H1 (cell line): ENCODE data around the gene GALNTL6. TPM values are rescaled to one million over a fixed set of nuclear protein-coding genes. Genes with fewer than 3 reads are reported as not detected.

Experiments used
- CTCF ChIA-PET: fragments of 300-600 bp; sonication (Branson Sonifier 250); formaldehyde crosslinking; loops from one replicate; lab custom pipeline; 2021; ENCODE audit not compliant: partially characterized antibody; lab: Charles Lee
- POLR2A ChIA-PET: fragments of 300-600 bp; sonication (Branson Sonifier 250); formaldehyde crosslinking; loops from one replicate; lab custom pipeline; 2021; ENCODE audit warnings: inconsistent platforms; ENCODE audit not compliant: partially characterized antibody; lab: Charles Lee
- DNase-seq, 2 experiments: peaks; one replicate each; pipeline versions ENCODE4 v3.0.0 to v3.0.0-alpha.2; 2010 to 2022; ENCODE audit warnings: low spot score in 2 of 2, low read depth in 1 of 2, mixed read lengths in 1 of 2
- FAIRE-seq: peaks from 2 replicates; lab custom pipeline; 2011; peaks lifted over from hg19 to GRCh38; lab: Jason Lieb, UNC
- H2AFZ ChIP-seq: 2 replicates; pipeline ENCODE4 v1.8.1; 2012; ENCODE audit warnings: low read length, inconsistent platforms
- H2AK5ac ChIP-seq: 2 replicates; pipeline ENCODE4 v1.6.1; 2013; ENCODE audit warnings: low read depth, low read length
- H2BK120ac ChIP-seq: replicated peaks from 2 replicates; pipeline ENCODE3; 2013; ENCODE audit warnings: low read depth, low read length, inconsistent platforms
- H2BK12ac ChIP-seq: 2 replicates; pipeline ENCODE4 v1.6.1; 2013; ENCODE audit warnings: low read depth, low read length
- H2BK15ac ChIP-seq: 2 replicates; pipeline ENCODE4 v1.6.1; 2013; ENCODE audit warnings: low read length
- H2BK20ac ChIP-seq: 2 replicates; pipeline ENCODE4 v1.6.1; 2013; ENCODE audit warnings: low read length
- H2BK5ac ChIP-seq: 2 replicates; pipeline ENCODE4 v1.6.1; 2013; ENCODE audit warnings: low read depth, low read length
- H3K14ac ChIP-seq: 2 replicates; pipeline ENCODE4 v1.6.1; 2013; ENCODE audit warnings: inconsistent platforms; ENCODE audit not compliant: insufficient read length
- H3K18ac ChIP-seq: 2 replicates; pipeline ENCODE4 v1.6.1; 2013; ENCODE audit warnings: low read length; ENCODE audit errors: extremely low read depth
- H3K23ac ChIP-seq: 2 replicates; pipeline ENCODE4 v1.6.1; 2013; ENCODE audit warnings: inconsistent platforms; ENCODE audit not compliant: insufficient read length
- H3K23me2 ChIP-seq: 2 replicates; pipeline ENCODE4 v1.6.1; 2013; ENCODE audit warnings: low read depth, low read length
- H3K27ac ChIP-seq: 2 replicates; pipeline ENCODE4 v1.6.1; 2011; ENCODE audit warnings: low read depth, low read length, inconsistent platforms
- H3K27me3 ChIP-seq, 4 experiments: replicated peaks in 1 of 4; 1 replicate in 1 of 4; 2 replicates in 3 of 4; pipeline versions ENCODE4 v1.6.1 to v1.8.1; 2011 to 2013; ENCODE audit warnings: low read length in 3 of 4, mild to moderate bottlenecking in 3 of 4, inconsistent platforms in 2 of 4, mixed read lengths in 2 of 4, moderate library complexity in 1 of 4; ENCODE audit not compliant: control insufficient read depth in 3 of 4, insufficient read depth in 3 of 4; ENCODE audit errors: extremely low read depth in 1 of 4
- H3K36me3 ChIP-seq, 4 experiments: 2 replicates each; pipeline versions ENCODE4 v1.6.1 to v1.8.1; 2011 to 2013; ENCODE audit warnings: mild to moderate bottlenecking in 4 of 4, low read length in 3 of 4, moderate library complexity in 2 of 4, control low read depth in 1 of 4, inconsistent platforms in 1 of 4; ENCODE audit not compliant: insufficient read depth in 4 of 4, control insufficient read depth in 2 of 4
- H3K4ac ChIP-seq: replicated peaks from 2 replicates; pipeline ENCODE3; 2013; ENCODE audit warnings: low read length, low read depth, mixed read lengths, inconsistent platforms; ENCODE audit not compliant: insufficient read length
- H3K4me1 ChIP-seq, 4 experiments: replicated peaks in 1 of 4; 1 replicate in 1 of 4; 2 replicates in 3 of 4; pipeline versions ENCODE4 v1.6.1 to v1.8.1; 2011 to 2013; ENCODE audit warnings: low read length in 3 of 4, inconsistent platforms in 2 of 4, mixed read lengths in 1 of 4; ENCODE audit not compliant: insufficient read depth in 4 of 4, control insufficient read depth in 3 of 4
- H3K4me2 ChIP-seq, 2 experiments: 2 replicates each; pipeline versions ENCODE4 v1.6.1 to v1.8.1; 2011 to 2013; ENCODE audit warnings: low read depth in 2 of 2, low read length in 2 of 2, control low read depth in 1 of 2, inconsistent platforms in 1 of 2, mild to moderate bottlenecking in 1 of 2; ENCODE audit not compliant: insufficient read depth in 1 of 2
- H3K4me3 ChIP-seq, 4 experiments: fragments of 200-600, 300-600 bp in 1 of 4; sonication (generic), shearing (Covaris generic), sonication (Bioruptor Twin) in 1 of 4; 2 replicates each; pipeline versions ENCODE4 v1.5.1 to v1.8.1; 2011 to 2016; ENCODE audit warnings: low read length in 4 of 4, low read depth in 3 of 4, control low read depth in 2 of 4, inconsistent platforms in 2 of 4, mild to moderate bottlenecking in 2 of 4, mixed read lengths in 1 of 4, moderate library complexity in 1 of 4; ENCODE audit not compliant: insufficient read depth in 2 of 4; ENCODE audit errors: extremely low read depth in 1 of 4
- H3K56ac ChIP-seq: replicated peaks from 2 replicates; pipeline ENCODE3; 2013; ENCODE audit warnings: low read depth, mild to moderate bottlenecking, mixed read lengths, low read length, inconsistent platforms; ENCODE audit not compliant: insufficient read length
- H3K79me1 ChIP-seq: 2 replicates; pipeline ENCODE4 v1.6.1; 2013; ENCODE audit warnings: low read depth, low read length, control low read depth
- H3K79me2 ChIP-seq, 2 experiments: 2 replicates each; pipeline versions ENCODE4 v1.6.1 to v1.8.1; 2012 to 2013; ENCODE audit warnings: low read length in 2 of 2, mild to moderate bottlenecking in 2 of 2, inconsistent platforms in 1 of 2; ENCODE audit not compliant: insufficient read depth in 2 of 2, control insufficient read depth in 1 of 2
- H3K9ac ChIP-seq, 4 experiments: replicated peaks in 1 of 4; 1 replicate in 1 of 4; 2 replicates in 3 of 4; pipeline versions ENCODE4 v1.6.1 to v1.8.1; 2011 to 2013; ENCODE audit warnings: low read depth in 3 of 4, low read length in 3 of 4, control low read depth in 2 of 4, mild to moderate bottlenecking in 2 of 4, moderate library complexity in 2 of 4, inconsistent platforms in 1 of 4; ENCODE audit errors: extremely low read depth in 1 of 4
- H3K9me3 ChIP-seq, 2 experiments: 2 replicates each; pipeline versions ENCODE4 v1.6.1 to v1.8.1; 2012 to 2013; ENCODE audit warnings: mild to moderate bottlenecking in 2 of 2, moderate library complexity in 2 of 2, control low read depth in 1 of 2, inconsistent platforms in 1 of 2, low read depth in 1 of 2, low read length in 1 of 2, mixed read lengths in 1 of 2; ENCODE audit not compliant: insufficient read depth in 2 of 2
- H4K20me1 ChIP-seq, 2 experiments: replicated peaks in 1 of 2; 2 replicates each; pipeline versions ENCODE3 to v1.8.1; 2011 to 2013; ENCODE audit warnings: inconsistent platforms in 2 of 2, low read length in 2 of 2, mild to moderate bottlenecking in 1 of 2; ENCODE audit not compliant: insufficient read depth in 2 of 2, control insufficient read depth in 1 of 2
- H4K5ac ChIP-seq: 2 replicates; pipeline ENCODE4 v1.6.1; 2013; ENCODE audit warnings: low read length, low read depth, mixed read lengths, inconsistent platforms; ENCODE audit not compliant: insufficient read length
- H4K8ac ChIP-seq: 2 replicates; pipeline ENCODE4 v1.8.0; 2013; ENCODE audit warnings: mild to moderate bottlenecking, moderate library complexity, low read length, inconsistent platforms; ENCODE audit not compliant: insufficient read depth; ENCODE audit errors: extremely low read depth
- H4K91ac ChIP-seq: replicated peaks from 2 replicates; pipeline ENCODE3; 2013; ENCODE audit warnings: low read length, mixed read lengths, inconsistent platforms; ENCODE audit not compliant: insufficient read length
- CBX8 ChIP-seq: fragments of 300-800, 300-1000 bp; sonication (generic); IDR thresholded peaks from 2 replicates; pipeline ENCODE4 v1.7.1; 2016; ENCODE audit warnings: low read depth, low read length, borderline replicate concordance
- CEBPB ChIP-seq: IDR thresholded peaks from 2 replicates; pipeline ENCODE4 v1.6.1; 2012; ENCODE audit warnings: low read depth, low read length
- CHD2 ChIP-seq: IDR thresholded peaks from 2 replicates; pipeline ENCODE4 v1.6.1; 2012; ENCODE audit warnings: low read length, improper control_type of control experiment
- CREB1 ChIP-seq: IDR thresholded peaks from 2 replicates; pipeline ENCODE4 v1.6.1; 2012; ENCODE audit warnings: inconsistent platforms
- CTCF ChIP-seq, 3 experiments: IDR thresholded peaks; 1 replicate in 2 of 3; 2 replicates in 1 of 3; pipeline versions ENCODE4 v1.5.1 to v1.6.1; 2011; ENCODE audit warnings: low read length in 3 of 3, mild to moderate bottlenecking in 3 of 3, inconsistent platforms in 2 of 3, low read depth in 1 of 3, moderate library complexity in 1 of 3; ENCODE audit not compliant: insufficient read depth in 1 of 3; ENCODE audit errors: control extremely low read depth in 1 of 3
- EZH2 ChIP-seq: fragments of 200-600 bp; sonication (generic); IDR thresholded peaks from 2 replicates; pipeline ENCODE4 v1.7.1; 2012; ENCODE audit warnings: low read depth, mild to moderate bottlenecking, moderate library complexity, low read length, inconsistent platforms; ENCODE audit not compliant: severe bottlenecking
- HDAC2 ChIP-seq, 2 experiments: fragments of 300-600 bp in 1 of 2; sonication (generic) in 1 of 2; IDR thresholded peaks; 2 replicates each; pipeline ENCODE4 v1.6.1; 2011 to 2012; ENCODE audit warnings: low read depth in 2 of 2, low read length in 2 of 2, mild to moderate bottlenecking in 2 of 2, moderate library complexity in 2 of 2, borderline replicate concordance in 1 of 2, inconsistent platforms in 1 of 2
- SRF ChIP-seq: IDR thresholded peaks from 2 replicates; pipeline ENCODE4 v1.6.1; 2011; ENCODE audit warnings: mild to moderate bottlenecking, low read depth, low read length, moderate library complexity
- SUZ12 ChIP-seq: fragments of 200-600 bp; sonication (generic); IDR thresholded peaks from 2 replicates; pipeline ENCODE4 v1.6.1; 2012; ENCODE audit warnings: mild to moderate bottlenecking, inconsistent platforms, low read length, moderate library complexity, mixed read lengths
- TCF12 ChIP-seq: IDR thresholded peaks from 2 replicates; pipeline ENCODE4 v1.6.1; 2011; ENCODE audit warnings: low read depth, mild to moderate bottlenecking, low read length
- USF2 ChIP-seq: IDR thresholded peaks from 2 replicates; pipeline ENCODE4 v1.6.1; 2011; ENCODE audit warnings: low read length, improper control_type of control experiment
- WGBS, 2 experiments: shearing (Covaris generic) in 1 of 2; methylation state at CpG; one replicate each; pipeline versions ENCODE4 v1.1.6 to v1.1.7; 2013 to 2015; ENCODE audit warnings: low lambda C conversion rate in 2 of 2, mixed read lengths in 2 of 2, inconsistent platforms in 1 of 2, low coverage in 1 of 2, missing lambda C conversion rate in 1 of 2; ENCODE audit not compliant: insufficient replicate concordance in 2 of 2, insufficient coverage in 1 of 2, insufficient read length in 1 of 2; ENCODE audit errors: extremely low coverage in 1 of 2, missing lambda C conversion rate in 1 of 2; 5-methylcytosine and 5-hydroxymethylcytosine counted together
- polyA plus RNA-seq, 7 experiments: library from polyadenylated mRNA; depleted of rRNA in 3 of 7; stranded (reverse) in 5 of 7; unstranded in 2 of 7; fragments of >200 nt in 5 of 7; fragments of 200-250 nt in 2 of 7; gene quantifications; 1 replicate in 5 of 7; 2 replicates in 1 of 7; 4 replicates in 1 of 7; pipeline versions ENCODE4 v1.2.1 to v1.2.3, GENCODE V29; 2011 to 2013; ENCODE audit warnings: missing spikeins in 2 of 7, mixed read lengths in 2 of 7
- total RNA-seq: library from RNA; stranded (reverse); fragmentation: NEBNext Ultra II Directional; extraction: Animal tissue kit (Norgen Biotek cat#: 25700); gene quantifications from 2 replicates; pipeline ENCODE4 v1.2.1, GENCODE V29; 2021

Gene GALNTL6
- total and polyA plus RNA-seq, 2 of the 8 experiments (the other 6 are each of a cell fraction or from before 2014, with no cell fraction given), result 0.03 to 0.32 TPM

- Histone ChIP-seq H3K9ac (no peak overlapping the region), H3K4me2 (no peak overlapping the region), H2BK20ac (no peak overlapping the region), H2BK5ac (no peak overlapping the region), H3K18ac (no peak overlapping the region), H4K91ac (no peak overlapping the region), H3K56ac (no peak overlapping the region), H3K23ac (no peak overlapping the region), H2BK15ac (no peak overlapping the region), H2AK5ac (no peak overlapping the region), H3K23me2 (no peaks in the 10 kb centered on the region), H4K8ac (no peak overlapping the region), H3K36me3 (no peaks in the 10 kb centered on the region), H3K4me1 (peaks cover 0 to 2% (median 0%) of the 10 kb centered on the region in 4 experiments; a peak in 1 of 7 replicates), H4K20me1 (no peaks in the 10 kb centered on the region), H3K27ac (no peak overlapping the region), H3K79me1 (no peaks in the 10 kb centered on the region), H3K79me2 (no peaks in the 10 kb centered on the region), H3K4ac (no peak overlapping the region), H3K14ac (no peak overlapping the region), H3K27me3 (no peaks in the 10 kb centered on the region), H2AFZ (no peak overlapping the region), H2BK120ac (no peak overlapping the region), H3K4me3 (no peak overlapping the region), H4K5ac (no peak overlapping the region), H2BK12ac (no peak overlapping the region), H3K9me3 (peaks cover under 1 to 5% of the 10 kb centered on the region in 2 experiments; a peak in 1 of 4 replicates)
- CTCF ChIA-PET, result interaction anchor here (0.8 to 1.7 kb wide), 2 partner anchors 25 to 434 kb away, joined by 3 to 5 read pairs; no protein-coding TSS in a partner anchor
- POLR2A ChIA-PET, result no interaction called here
- FAIRE-seq (no peak), DNase-seq (no peak)
- WGBS, 2 experiments, result 89% methylated on average over 2 of the region's 2 CpGs; no CpG with 5 or more reads in 1 of the 2 experiments
- TF ChIP-seq SUZ12 (no peak), CREB1 (no peak), CBX8 (no peak), CEBPB (no peak), EZH2 (no peak), HDAC2 (IDR thresholded peaks at IDR 0.05; ENCODE audit: borderline replicate concordance in 1 of 2, low read depth in 2 of 2, low read length in 2 of 2) (no peak), USF2 (no peak), SRF (no peak), TCF12 (no peak), CTCF (IDR thresholded peaks at IDR 0.05; ENCODE audit: control extremely low read depth in 1 of 3, insufficient read depth in 1 of 3, low read depth in 1 of 3, low read length in 3 of 3) (no peak), CHD2 (no peak)
These were observed 1054.6 kb downstream of the GALNTL6 start for GRCh38 chr4:172867835-172868234.
